ENCODE results near the gene PSMA5. TPM values are rescaled to one million over a fixed set of nuclear protein-coding genes. Genes with fewer than 3 reads are reported as not detected.

PSMA5 gene
- total RNA-seq, 1 experiment from 2014 or later: 150 TPM

- peaks cover 48% of the 10 kb centered on the region for H3K4me1 Mint-ChIP-seq
- no peaks in the 10 kb centered on the region for H3K9me3 Mint-ChIP-seq
- no peaks in the 10 kb centered on the region for H3K27me3 Mint-ChIP-seq (ENCODE audit: low read depth)
- H3K4me3 Mint-ChIP-seq: no peak overlapping the region
- CTCF ChIA-PET: no interaction called here
- TF ChIP-seq PRDM15 (CRISPR knock-in tag; IDR thresholded peaks at IDR 0.05) (no peak), TEAD1 (CRISPR knock-in tag; IDR thresholded peaks at IDR 0.05) (no peak), ZNF281 (CRISPR knock-in tag; IDR thresholded peaks at IDR 0.05) (no peak), ZNF317 (CRISPR knock-in tag; IDR thresholded peaks at IDR 0.05; ENCODE audit: borderline replicate concordance, low read depth) (no peak), AFF4 (CRISPR knock-in tag; IDR thresholded peaks at IDR 0.05; ENCODE audit: borderline replicate concordance) (no peak), JAZF1 (CRISPR knock-in tag; IDR thresholded peaks at IDR 0.05) (no peak), EMX1 (CRISPR knock-in tag; IDR thresholded peaks at IDR 0.05) (no peak), NR1H2 (CRISPR knock-in tag; IDR thresholded peaks at IDR 0.05) (no peak), STAT6 (CRISPR knock-in tag; conservative IDR thresholded peaks at IDR 0.05; ENCODE audit: low read depth) (no peak), ZNF416 (CRISPR knock-in tag; IDR thresholded peaks at IDR 0.05) (no peak), ELF4 (CRISPR knock-in tag; IDR thresholded peaks at IDR 0.05; ENCODE audit: low read depth) (no peak), RELA (CRISPR knock-in tag; IDR thresholded peaks at IDR 0.05; ENCODE audit: borderline replicate concordance) (no peak), E2F4 (CRISPR knock-in tag; IDR thresholded peaks at IDR 0.05; ENCODE audit: borderline replicate concordance, low read depth) (no peak), NFATC4 (CRISPR knock-in tag; IDR thresholded peaks at IDR 0.05) (no peak), FOXP1 (CRISPR knock-in tag; IDR thresholded peaks at IDR 0.05; ENCODE audit: borderline replicate concordance) (no peak)
- no peak for DNase-seq (ENCODE audit: low spot score)
- H3K36me3 Mint-ChIP-seq: no peaks in the 10 kb centered on the region
- POLR2A ChIA-PET: no interaction called here
- ATAC-seq: no peak
- no peak overlapping the region for H3K27ac Mint-ChIP-seq
These were observed 32.5 kb downstream of the PSMA5 start for GRCh38 chr1:109393617-109394233.

All from WTC11 (cell line).